Breast epithelium (tissue), 3 donors: ENCODE results near the gene POLR1G.

ENCODE experiments used
- CTCF ChIP-seq, 3 donors: fragments of 450-650 bp; IDR thresholded peaks; one replicate each; pipeline ENCODE4 v1.5.1; 2016 to 2017; ENCODE audit warnings: antibody characterized with exemption in 3 of 3, mild to moderate bottlenecking in 3 of 3, moderate library complexity in 3 of 3
- POLR2A ChIP-seq: fragments of 450-650 bp; IDR thresholded peaks from one replicate; pipeline ENCODE4 v1.6.1; 2016; ENCODE audit warnings: antibody characterized with exemption, mild to moderate bottlenecking, moderate library complexity

GRCh38 chr19:45439569-45440258 is 33.3 kb downstream of the POLR1G start:
- TF ChIP-seq POLR2A, result no peak
- TF ChIP-seq CTCF (IDR thresholded peaks at IDR 0.05), result peak; percentile 96 to 99 (median 99)
